ENCODE results near the gene SLC22A31. TPM values are rescaled to one million over a fixed set of nuclear protein-coding genes. Genes with fewer than 3 reads are reported as not detected.

The SLC22A31 gene
- total RNA-seq, 3 donors from 2014 or later (not counting 1 experiment from before 2014, with no cell fraction given) = 0.75 TPM; not detected in 2

DNA sequence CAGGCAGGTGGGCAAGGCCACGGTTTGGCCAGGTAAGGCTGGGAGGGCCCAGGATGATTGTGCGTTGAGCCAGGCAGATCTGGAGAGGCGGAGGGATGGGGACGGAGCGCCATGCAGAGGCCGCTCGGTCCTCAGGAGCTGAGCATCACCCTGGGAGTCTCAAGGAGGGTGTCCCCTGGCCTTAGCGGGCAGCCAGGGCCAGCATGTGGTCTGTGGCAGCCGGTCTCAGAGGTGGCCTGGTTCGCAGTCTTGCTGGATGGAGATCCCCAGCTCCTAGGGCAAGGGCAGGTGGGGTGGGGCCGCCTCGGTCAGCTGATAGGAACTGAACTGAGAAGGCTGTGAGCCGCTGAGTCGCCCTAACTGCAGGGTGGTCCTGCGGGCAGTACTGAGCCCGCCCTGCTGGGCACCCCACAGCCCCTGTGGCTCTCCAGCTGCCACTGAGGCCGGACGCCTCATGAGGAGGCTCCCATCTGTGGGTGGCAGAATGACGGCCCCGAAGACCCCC lies 40.4 kb downstream of the SLC22A31 start:
- Histone ChIP-seq H3K4me1 (ENCODE audit: control insufficient read depth, insufficient read depth, low read length) (no peaks in the 10 kb centered on the region), H3K4me3 (ENCODE audit: low read length) (no peak overlapping the region), H3K27ac (ENCODE audit: low read length) (no peak overlapping the region), H3K9me3 (ENCODE audit: control insufficient read depth, insufficient read depth, low read length) (no peaks in the 10 kb centered on the region), H3K36me3 (ENCODE audit: control insufficient read depth, insufficient read depth, low read length) (no peaks in the 10 kb centered on the region), H3K27me3 (ENCODE audit: control insufficient read depth, insufficient read depth, low read length) (no peaks in the 10 kb centered on the region)
- TF ChIP-seq, protein P1, sequence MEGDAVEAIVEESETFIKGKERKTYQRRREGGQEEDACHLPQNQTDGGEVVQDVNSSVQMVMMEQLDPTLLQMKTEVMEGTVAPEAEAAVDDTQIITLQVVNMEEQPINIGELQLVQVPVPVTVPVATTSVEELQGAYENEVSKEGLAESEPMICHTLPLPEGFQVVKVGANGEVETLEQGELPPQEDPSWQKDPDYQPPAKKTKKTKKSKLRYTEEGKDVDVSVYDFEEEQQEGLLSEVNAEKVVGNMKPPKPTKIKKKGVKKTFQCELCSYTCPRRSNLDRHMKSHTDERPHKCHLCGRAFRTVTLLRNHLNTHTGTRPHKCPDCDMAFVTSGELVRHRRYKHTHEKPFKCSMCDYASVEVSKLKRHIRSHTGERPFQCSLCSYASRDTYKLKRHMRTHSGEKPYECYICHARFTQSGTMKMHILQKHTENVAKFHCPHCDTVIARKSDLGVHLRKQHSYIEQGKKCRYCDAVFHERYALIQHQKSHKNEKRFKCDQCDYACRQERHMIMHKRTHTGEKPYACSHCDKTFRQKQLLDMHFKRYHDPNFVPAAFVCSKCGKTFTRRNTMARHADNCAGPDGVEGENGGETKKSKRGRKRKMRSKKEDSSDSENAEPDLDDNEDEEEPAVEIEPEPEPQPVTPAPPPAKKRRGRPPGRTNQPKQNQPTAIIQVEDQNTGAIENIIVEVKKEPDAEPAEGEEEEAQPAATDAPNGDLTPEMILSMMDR (IDR thresholded peaks at IDR 0.05) = no peak
- intact Hi-C loops (cut with micrococcal nuclease) = no loop called here
- WGBS (ENCODE audit: insufficient coverage) = 93% methylated on average over 20 of the region's 20 CpGs
- no peak for ATAC-seq
- H3K27ac Mint-ChIP-seq = no peak overlapping the region
- H3K27me3 Mint-ChIP-seq (ENCODE audit: low read depth in 2 of 2) = peaks cover 0 to 2% of the 10 kb centered on the region in 2 donors
- H3K4me3 Mint-ChIP-seq = no peak overlapping the region
- no peaks in the 10 kb centered on the region for H3K36me3 Mint-ChIP-seq
- no peak for DNase-seq
- H3K4me1 Mint-ChIP-seq = no peaks in the 10 kb centered on the region
- no peaks in the 10 kb centered on the region for H3K9me3 Mint-ChIP-seq

DNA sequence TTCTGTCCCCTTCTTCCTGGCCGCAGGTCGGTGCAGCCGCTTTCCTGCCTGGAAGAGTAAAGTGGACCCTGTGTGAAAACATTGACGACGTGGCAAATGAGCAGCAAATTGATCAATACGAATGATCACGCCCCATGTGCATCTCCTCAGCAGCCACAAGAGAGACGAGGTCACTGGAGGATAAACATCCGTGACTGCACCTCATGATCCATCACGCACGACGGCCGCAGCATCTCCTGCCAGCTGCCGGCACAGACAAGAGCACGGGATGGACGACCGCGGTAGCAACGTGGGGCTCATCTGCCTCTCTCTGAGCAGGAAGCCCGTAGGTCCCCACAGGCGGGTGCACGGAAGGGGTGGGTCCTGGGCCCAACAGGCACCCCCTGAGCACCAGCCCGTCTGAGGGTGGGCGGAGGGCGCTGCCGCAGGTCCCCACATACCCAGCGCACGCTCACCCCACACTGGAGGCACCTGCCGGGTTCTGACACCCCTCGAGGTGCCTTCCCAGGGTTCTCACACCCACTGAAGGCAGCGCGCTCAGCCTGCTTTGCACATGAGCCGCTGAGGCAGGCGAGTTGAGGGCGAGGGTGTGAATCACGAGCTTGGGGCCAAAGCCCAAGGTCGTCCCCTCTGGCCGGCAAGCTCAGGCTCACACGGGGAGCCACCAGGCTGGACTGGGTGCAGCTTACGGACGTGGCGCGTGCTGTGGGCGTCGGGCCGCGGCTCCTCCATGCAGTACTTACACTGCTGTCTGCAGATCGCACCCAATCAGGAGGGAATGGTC lies 41.1 kb downstream of the SLC22A31 start:
- ATAC-seq = no peak

DNA sequence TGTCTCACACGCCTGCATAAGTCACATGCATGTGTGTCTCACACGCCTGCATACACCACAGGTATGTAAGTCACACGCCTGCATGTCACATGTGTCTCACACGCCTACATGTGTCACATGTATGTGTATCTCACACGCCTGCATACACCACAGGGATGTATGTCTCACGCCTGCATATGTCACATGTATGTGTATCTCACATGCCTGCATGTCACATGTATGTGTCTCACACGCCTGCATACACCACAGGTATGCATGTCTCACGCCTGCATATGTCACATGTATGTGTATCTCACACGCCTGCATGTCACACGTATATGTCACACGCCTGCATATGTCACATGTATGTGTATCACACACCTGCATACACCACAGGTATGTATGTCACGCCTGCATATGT lies 42.6 kb downstream of the SLC22A31 start:
- H3K27me3 ChIP-seq (ENCODE audit: control insufficient read depth, insufficient read depth, low read length) = no peaks in the 10 kb centered on the region
- no peaks in the 10 kb centered on the region for H3K4me1 ChIP-seq (ENCODE audit: control insufficient read depth, insufficient read depth, low read length)
- Mint-ChIP-seq H3K36me3 (no peaks in the 10 kb centered on the region), H3K9me3 (no peaks in the 10 kb centered on the region), H3K27me3 (ENCODE audit: low read depth in 2 of 2) (no peaks in the 10 kb centered on the region), H3K27ac (no peak overlapping the region), H3K4me3 (no peak overlapping the region), H3K4me1 (no peaks in the 10 kb centered on the region)
- H3K27ac ChIP-seq (ENCODE audit: low read length) = no peak overlapping the region
- TF ChIP-seq, protein P1 (IDR thresholded peaks at IDR 0.05) = no peak
- no peak for DNase-seq
- no peak for ATAC-seq
- 96% methylated on average over 12 of the region's 12 CpGs for WGBS (ENCODE audit: insufficient coverage)
- no peak overlapping the region for H3K4me3 ChIP-seq (ENCODE audit: low read length)
- intact Hi-C loops (cut with micrococcal nuclease) = no loop called here
- no peaks in the 10 kb centered on the region for H3K36me3 ChIP-seq (ENCODE audit: control insufficient read depth, insufficient read depth, low read length)
- no peaks in the 10 kb centered on the region for H3K9me3 ChIP-seq (ENCODE audit: control insufficient read depth, insufficient read depth, low read length)

More for the DNA sequence above, 41.1 kb downstream of the SLC22A31 start:
- Mint-ChIP-seq H3K4me1 (no peaks in the 10 kb centered on the region), H3K4me3 (no peak overlapping the region), H3K27ac (no peak overlapping the region), H3K9me3 (no peaks in the 10 kb centered on the region), H3K36me3 (no peaks in the 10 kb centered on the region), H3K27me3 (ENCODE audit: low read depth in 2 of 2) (peaks cover 0 to under 1% of the 10 kb centered on the region in 2 donors)
- H3K27ac ChIP-seq (ENCODE audit: low read length) = no peak overlapping the region
- WGBS (ENCODE audit: insufficient coverage) = 90% methylated on average over 48 of the region's 48 CpGs
- H3K4me1 ChIP-seq (ENCODE audit: control insufficient read depth, insufficient read depth, low read length) = no peaks in the 10 kb centered on the region
- no peak for DNase-seq
- no peak overlapping the region for H3K4me3 ChIP-seq (ENCODE audit: low read length)
- no peaks in the 10 kb centered on the region for H3K27me3 ChIP-seq (ENCODE audit: control insufficient read depth, insufficient read depth, low read length)
- no peaks in the 10 kb centered on the region for H3K36me3 ChIP-seq (ENCODE audit: control insufficient read depth, insufficient read depth, low read length)
- TF ChIP-seq, protein P1 (IDR thresholded peaks at IDR 0.05) = no peak
- intact Hi-C loops (cut with micrococcal nuclease) = no loop called here
- H3K9me3 ChIP-seq (ENCODE audit: control insufficient read depth, insufficient read depth, low read length) = no peaks in the 10 kb centered on the region
